Inferior parietal cortex (tissue), 1 donor: ENCODE data around the gene SEPTIN10.
"Not testable (repeated sequence)": the region's sequence is repeated elsewhere in the genome, so short reads cannot be mapped to it uniquely, and the experiment has no call there.

Experiments
- DNase-seq: peaks from one replicate; pipeline ENCODE4 v3.0.0-alpha.2; 2016; ENCODE audit errors: extremely low spot score

The SEPTIN10 gene

DNA sequence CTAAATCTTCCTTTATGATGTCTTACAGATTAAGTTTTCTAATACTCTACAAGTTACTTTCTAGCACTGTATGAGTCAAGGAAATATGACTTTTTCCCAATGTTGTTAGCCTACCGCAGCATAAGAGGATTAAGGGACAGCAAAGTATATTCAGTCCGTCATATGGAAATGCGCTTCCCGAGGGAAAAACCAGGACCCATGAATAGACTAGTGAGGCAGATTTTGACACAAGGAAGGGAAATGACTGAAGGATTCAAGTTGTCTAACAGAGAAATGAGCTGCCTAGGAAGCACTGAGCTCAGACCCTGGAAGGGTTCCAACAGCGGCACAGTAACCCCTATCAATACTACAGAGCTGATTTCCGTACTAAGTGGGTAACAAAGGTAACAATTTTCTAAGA is 12.0 kb downstream of the SEPTIN10 start:
- no peak for DNase-seq

DNA sequence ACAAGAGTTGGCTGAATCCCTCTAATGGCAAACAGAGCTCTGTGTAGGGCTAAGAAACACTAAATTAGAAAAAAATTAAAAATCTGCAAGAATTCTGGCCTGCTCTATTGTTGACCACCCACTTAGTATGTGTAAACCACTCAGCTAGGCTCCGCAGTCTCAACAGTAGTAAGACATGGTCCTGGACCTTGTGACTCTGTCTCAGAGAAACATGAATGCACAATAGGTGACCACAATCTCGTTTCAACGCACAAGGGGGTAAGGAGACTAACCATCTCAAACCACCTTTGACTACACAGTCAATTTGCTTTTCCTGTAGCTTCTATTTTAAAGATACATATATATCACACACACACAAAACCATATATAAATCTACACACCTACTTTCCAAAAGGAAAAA is 16.5 kb downstream of the SEPTIN10 start:
- DNase-seq, result no peak

DNA sequence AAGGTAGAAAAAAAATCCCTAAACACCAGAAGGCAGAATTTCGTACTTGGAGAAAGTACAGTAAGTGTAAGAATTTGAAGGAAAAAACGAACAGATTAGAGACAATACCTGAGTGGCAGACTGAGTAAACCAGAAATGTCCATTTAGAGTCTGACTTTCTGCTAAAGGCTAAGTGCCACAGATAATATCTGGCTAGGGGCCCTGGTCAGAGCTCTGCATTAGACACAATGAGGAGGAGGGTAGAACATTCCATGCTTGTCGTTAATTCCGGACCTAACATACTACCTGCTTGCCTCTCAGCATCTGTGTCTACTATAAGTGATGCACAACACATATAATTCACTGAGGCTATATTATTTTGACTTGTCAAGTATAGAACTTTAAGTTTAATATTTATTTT is 18.1 kb downstream of the SEPTIN10 start:
- DNase-seq, result no peak

DNA sequence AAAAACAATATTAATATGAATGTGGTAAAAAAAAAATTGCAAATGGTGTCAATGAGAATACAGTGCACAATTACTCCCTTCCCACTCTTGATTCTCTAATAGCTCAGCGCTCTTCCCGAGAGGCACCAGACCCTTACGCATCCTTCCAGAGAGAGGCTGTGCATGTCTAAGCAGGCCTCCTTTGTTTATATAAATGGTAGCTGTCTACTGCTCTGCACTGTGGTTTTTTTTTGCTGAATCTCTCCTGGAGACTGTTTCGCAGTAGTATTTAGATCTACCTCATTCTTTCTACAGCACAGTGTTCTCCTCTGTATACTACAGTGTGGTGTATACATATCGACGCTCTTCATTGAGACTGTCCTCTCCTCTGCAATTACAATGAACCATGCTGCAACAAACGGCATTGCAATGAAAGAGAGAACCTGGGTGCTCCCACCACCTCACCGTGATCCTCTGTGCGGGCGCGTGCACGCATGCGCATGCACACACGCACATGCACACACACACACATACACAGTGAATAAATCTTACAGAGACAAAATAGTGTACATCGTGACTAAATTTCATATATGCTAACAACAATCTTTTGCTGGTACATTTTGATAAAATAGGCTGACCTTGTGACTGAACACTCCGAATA is 19.4 kb downstream of the SEPTIN10 start:
- no peak for DNase-seq

DNA sequence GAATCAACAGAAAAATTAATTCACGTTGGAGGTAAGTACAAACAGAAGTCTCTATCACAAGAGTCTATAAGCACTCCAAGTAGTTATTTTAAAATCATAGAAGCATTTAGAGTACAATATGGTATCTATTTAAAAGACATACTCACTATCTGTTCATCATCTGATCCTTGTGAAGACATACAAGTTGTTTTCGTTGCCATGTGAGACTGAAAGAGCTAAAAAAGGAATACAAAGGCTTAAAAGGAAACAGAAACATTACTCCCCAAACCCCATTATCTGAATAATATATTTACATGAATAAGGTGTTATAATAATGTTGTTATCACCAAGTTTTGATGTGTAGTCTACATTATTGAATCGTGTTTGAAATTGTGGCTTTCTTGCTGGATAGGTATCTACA is 20.9 kb downstream of the SEPTIN10 start:
- no peak for DNase-seq

DNA sequence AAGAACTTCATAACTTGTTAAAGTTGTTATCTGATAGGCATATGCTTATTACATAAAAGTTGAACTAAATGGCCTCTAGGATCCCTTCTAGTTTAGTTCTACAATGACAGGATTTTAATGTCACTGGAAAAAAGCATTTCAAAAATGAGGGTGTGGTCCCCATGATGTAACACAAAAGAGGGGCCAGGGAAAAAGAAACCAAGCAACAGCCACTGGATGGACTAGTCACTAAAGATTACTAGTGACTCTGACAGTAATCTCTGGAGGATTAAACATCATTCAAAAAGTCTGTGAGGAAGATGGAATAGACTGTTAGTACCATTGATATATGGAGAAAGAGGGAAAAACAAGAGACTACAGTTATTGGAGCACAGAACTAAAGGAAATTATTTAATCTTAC is 22.6 kb downstream of the SEPTIN10 start:
- DNase-seq, result no peak

DNA sequence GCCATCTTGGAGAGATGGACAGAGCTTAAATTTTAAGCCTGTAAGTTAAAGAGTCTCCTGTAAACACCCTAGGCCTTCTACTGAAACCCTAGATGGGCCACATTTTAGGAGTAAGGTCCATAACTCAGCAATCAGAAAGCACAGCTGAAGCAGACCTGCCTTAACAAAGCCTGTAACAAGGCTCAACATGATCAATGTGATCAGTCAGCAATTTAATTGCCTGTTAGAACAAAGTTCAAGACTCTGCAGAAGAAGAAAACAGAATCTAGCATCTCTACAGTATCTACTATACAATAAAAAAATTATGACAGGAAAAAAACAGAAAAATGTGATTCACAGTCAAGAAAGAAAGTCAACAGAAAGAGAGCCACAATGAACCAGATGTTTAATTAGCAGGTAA is 27.1 kb downstream of the SEPTIN10 start:
- DNase-seq, result no peak

DNA sequence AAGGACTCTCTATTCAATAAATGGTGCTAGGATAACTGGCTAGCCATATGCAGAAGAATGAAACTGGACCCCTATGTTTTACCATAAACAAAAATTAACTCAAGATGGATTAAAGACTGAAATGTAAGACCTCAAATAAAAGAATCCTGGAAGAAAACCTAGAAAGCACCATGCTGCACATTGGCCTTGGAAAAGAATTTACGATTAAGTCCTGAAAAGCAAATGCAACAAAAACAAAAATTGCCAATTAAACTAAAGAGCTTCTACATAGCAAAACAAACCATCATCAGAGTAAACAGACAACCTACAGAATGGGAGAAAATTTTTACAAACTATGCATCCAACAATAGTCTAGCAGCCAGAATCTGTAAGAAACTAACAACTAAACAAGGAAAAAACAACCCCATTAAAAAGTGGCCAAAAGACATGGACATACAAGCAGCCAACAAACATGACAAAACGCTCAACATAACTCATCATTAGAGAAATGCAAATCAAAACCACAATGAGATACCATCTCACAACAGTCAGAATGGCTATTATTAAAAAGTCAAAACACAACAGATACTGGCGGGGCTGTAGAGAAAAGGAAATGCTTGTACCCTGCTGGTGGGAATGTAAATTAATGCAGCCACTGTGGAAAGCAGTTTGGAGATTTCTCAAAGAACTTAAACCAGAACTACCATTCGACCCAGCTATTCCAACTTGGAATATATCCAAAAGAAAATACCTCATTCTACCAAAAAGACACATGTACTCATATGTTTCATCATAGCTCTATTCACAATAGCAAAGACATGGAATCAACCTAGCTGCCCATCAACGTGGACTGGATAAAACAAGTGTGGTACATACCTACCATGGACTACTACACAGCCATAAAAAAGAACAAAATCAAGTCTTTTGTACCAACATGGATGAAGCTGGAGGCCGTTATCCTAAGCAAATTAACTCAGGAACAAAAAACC is 30.6 kb downstream of the SEPTIN10 start:
- DNase-seq, result no peak

DNA sequence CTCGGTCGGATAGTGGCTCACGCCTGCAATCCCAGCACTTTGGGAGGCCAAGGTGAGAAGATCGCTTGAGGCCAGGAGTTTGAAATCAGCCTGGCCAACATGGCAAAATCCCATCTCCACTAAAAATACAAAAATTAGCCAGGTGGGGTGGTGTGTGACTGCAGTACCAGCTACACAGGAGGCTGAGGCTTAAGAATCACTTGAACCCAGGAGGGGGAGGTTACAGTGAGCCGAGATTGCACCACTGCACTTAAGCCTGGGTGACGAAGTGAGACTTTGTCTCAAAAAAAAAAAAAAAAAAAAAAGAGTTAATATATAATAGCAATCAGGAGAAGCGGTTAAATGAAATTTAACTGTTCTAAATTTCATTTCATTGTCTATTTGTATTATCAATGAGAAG is 36.1 kb downstream of the SEPTIN10 start:
- not testable (repeated sequence) for DNase-seq

DNA sequence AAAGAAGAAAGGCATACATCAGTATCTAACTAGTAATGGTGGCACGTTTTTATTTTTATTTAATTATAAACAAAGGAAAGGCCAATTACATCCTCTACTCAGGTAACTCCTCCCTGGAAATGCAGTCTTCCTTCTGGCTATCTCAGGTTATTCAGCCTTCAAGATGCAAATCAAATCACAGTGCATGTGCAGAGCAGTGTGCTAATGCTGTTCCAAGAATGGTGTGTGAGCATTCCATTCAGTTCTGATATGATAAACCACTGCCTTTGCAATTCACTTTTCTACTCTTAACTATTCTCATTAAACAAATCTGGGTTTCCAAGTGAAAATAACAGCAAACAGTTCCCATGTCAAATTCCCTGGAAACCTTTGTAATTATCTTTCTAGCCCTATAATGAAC is 38.4 kb downstream of the SEPTIN10 start:
- DNase-seq, result no peak

DNA sequence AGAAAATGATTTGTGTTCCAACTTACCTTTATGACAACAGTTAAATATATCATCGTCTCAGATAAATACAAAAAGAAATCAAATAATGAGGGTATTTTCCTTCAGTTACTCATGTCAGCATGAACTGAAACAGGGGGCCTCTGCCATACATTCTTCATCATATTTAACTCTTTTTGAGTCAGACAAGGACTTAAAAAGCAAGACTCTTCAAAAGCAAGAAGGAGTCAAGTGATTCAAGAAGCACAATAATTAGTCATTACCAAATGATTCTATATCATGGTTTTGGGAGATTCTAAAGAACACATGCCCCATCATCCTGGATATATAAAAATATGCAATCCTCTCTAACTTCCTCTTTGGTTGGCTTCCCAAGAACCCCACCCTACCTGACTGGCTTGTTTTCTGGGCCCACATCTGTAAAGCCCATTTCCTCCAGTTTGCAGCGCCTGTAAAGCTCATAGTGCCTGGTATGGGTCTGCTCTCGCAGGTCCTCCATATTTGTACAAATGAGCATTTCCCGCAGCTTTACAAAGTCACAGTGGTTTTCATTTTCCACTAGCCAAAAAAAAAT is 49.7 kb downstream of the SEPTIN10 start:
- DNase-seq, result no peak

DNA sequence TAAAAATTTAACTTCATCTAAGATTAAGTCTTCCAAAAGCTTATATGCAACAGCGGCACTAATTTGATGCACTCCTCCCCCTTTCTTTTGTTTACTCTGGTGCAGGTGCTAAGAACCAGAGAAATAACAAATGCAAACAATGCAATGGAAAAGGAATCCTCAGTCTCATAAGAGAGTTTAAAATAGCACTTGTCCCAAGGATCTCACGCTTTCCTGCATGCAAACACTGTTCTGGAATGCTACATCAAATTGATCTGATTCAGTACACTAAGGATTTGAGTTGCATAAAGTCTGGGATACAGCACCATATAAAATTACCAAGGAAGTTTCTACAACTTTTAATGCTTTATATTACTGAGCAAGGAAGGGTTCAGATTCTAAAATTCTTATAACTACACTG is 50.5 kb downstream of the SEPTIN10 start:
- DNase-seq, result no peak

DNA sequence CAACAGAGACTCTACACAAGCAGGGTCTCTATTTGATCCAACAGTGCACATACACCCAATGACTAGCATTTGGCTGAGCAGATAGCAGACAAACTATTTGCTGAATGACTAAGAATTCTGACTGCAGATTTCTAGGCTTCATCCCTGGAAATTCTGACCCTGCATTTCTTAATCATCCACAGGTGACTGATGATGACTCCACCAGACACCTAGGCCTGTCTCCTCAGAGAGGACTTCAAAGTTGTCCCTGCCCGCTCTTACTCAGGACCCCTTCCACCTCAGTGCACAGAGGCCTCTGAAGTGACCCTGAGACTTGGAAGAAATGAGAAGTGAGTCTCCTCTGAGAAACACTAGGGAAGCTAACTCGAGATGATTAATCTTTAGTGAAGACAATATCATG is 51.3 kb downstream of the SEPTIN10 start:
- DNase-seq, result no peak

DNA sequence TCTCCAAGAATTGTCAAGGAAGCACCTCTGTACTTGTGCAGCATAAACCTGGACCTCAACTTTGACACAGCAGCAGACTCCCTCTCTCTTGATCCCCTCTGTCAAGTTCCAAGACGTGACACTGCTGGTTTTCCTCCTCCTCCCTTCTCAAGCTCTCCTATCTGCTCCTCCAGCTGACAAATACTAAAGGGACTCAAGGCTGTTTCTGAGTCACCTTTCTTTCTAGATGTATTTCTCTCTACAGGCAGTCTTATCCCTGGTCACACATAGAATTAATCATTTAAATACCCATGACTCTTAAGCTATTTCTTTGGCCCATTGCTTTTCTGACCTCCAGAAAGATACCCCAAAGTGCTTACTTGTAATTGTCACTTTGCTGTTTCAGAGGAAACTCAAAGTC is 53.5 kb downstream of the SEPTIN10 start:
- no peak for DNase-seq

DNA sequence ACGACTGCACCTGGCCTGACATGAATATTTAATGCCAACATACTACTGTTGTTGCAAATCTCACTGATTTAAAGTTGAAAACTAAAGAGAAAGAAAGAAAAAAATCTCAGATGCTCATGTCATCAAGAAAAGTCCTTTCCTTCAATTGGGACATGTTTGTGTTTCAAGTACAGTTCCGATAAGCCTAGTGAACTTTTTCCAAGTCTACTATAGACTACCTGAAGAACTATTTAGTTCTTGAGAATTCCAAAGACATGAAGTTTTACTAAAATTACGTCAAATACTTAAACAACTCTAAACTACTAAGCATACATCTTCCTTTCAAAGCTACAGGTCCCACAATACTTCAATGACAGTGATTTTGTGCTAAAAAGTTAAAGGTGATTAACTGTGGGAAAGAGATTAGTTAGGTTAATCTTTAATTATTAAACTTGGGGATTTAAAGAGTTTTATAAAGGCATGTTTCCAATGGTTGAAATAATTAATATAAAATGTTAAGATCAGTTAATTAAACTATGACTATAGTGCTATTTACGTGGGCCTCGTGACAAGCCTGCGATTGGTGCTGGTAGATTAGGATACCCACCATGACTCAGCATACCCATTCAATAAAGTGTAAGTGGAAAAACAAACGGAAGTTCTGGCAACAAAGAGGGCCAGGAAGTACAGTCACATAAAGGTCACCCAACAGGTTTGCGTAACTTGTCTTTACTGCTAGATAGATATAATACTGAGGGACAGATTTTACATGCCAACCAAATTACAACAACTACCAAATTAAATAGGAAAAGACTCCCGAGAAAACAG is 55.5 kb downstream of the SEPTIN10 start:
- no peak for DNase-seq

DNA sequence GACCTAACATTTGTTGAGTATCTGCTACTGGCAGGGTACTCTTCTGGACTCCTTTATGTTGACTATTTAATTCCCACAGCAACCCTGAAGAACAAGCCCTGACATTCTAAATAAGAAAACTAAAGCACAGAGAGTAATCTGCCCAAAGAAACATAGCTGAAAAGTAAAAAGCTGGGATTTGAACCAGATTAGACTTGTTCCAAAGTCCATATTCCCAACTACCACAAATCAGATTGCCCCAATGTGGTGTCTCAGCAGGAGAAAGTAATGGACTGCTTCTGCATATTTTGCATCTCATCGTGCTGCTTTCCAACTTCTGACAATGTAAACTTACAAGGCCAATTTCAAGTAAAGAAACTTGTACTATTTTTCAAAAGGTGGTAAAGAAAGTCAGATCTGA is 56.5 kb downstream of the SEPTIN10 start:
- DNase-seq, result no peak

DNA sequence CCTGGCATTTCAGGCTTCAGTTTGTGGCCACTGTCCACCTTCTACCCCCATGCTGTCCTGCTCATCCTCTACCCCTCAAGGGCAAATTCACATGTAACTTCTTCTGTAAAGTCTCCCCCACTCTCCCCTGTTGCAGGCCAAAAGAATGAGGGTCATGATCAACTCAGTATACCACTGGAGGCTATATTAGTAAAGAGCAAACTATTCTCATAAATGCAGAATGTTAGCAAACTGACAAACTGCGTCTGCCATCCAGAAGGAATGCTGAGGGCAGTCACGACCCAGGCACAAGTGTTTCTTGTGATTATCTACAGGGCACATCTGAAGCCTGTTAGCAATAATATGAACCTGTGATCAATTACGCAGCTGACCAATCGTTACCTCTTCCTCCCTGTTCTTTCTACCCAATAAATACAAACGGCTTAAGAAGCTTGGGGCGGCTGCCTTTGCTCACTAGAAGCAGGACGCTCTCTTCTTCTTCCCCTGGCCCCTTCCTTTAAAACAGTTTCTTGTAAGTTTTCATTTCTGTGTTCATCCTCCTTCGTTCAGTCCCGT is 58.3 kb downstream of the SEPTIN10 start:
- no peak for DNase-seq

DNA sequence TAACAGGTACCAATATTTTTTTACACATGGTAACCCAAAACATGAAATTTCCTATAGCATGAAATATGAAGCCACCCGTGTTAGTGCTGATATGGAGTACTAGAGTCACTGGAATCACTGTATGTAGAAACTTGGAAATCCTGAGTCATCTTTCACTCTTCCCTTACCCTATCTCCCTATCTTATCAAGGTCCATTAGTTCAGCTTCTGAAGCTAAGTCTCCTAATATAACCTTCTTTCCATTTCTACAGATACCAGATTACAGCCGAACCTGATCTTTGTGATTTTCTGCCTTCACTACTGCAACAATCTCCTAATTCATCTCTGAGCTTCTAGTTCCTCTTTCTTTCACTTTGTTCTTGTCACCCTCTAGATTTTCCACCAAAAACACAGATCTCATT is 59.0 kb downstream of the SEPTIN10 start:
- no peak for DNase-seq

DNA sequence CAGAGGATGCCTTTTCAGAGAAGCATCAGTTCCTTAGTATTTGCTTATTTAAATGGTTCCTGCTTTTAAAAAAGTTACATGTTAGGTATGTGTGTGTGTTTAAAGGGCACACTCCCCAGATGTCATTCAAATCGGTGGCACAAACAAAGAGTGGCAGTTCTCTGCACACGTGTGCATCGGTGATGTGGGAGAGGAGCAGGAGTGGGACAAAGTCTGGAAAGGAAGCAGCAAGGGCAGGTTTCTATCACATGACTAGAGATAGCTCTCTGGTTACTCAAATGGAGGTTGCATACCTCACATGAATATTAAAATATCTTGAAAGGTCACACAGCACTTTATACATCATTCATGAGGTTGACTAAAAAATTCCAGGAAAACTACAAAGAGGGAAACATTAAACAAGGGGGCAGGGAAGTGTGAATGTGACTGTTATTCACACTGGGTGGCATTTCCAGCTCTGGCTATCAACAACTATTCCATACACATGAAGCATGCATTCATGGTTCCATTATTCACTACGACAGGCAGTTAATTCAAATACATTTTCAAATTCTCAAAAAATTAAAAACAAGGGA is 64.7 kb downstream of the SEPTIN10 start:
- no peak for DNase-seq

DNA sequence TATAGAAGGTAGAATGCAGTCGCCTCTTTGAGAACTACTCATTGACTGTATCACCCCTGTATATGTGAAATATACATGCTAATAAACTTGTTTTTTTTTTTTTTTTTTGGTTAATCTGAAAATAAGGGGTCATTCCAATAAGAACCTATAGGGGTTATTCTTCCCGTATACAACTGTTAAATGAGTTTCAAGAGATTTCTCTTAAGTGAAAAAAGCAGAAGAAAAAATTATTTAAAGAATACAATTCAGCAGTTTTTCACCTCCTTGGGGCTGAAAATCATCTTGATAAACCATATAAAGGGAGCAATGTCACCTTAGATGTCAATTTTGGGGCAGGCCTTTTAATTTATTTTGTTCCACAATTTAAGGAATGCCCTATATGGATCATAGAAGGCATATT is 66.5 kb downstream of the SEPTIN10 start:
- no peak for DNase-seq
